Measurements from ENCODE around the gene PODXL2.

DNA sequence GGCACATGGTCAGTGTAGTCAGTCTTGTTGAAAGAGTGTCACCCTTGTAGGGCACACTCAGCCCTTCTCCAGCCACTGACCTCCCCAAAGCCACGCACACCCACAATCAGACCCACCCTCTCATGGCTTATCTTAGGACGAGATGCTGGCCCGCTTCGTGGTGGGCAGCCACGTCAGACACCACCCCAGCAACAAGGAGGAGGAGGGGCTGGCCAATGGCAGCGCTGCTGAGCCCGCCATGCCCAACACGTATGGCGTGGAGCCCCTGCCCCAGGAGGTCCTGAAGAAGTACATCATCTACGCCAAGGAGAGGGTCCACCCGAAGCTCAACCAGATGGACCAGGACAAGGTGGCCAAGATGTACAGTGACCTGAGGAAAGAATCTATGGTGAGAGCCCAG lies 10.1 kb upstream of the PODXL2 start:
- TF ChIP-seq GATA2 (IDR thresholded peaks at IDR 0.05; ENCODE audit: low read depth, low read length) = no peak
- no peak for TF ChIP-seq GATA3 (IDR thresholded peaks at IDR 0.05; ENCODE audit: low read depth, low read length)

All from SH-SY5Y (cell line).